Small intestine (tissue), 7 donors: Measurements from ENCODE around the gene CCDC9. TPM values are rescaled to one million over a fixed set of nuclear protein-coding genes. Genes with fewer than 3 reads are reported as not detected.

Source experiments
- DNase-seq, 2 donors: peaks; one replicate each; pipeline versions ENCODE4 v3.0.0 to v3.0.0-alpha.2; 2013
- FAIRE-seq: peaks from 2 replicates; lab custom pipeline; 2012; peaks lifted over from hg19 to GRCh38; lab: Jason Lieb, UNC
- H3K27ac ChIP-seq, 3 donors: one replicate each; pipeline ENCODE4 v1.5.1; 2013; ENCODE audit warnings: low read length in 2 of 3, mild to moderate bottlenecking in 2 of 3, control low read depth in 1 of 3, inconsistent platforms in 1 of 3, low read depth in 1 of 3, moderate library complexity in 1 of 3
- H3K27me3 ChIP-seq, 3 donors: one replicate each; pipeline ENCODE4 v1.6.1; 2013; ENCODE audit warnings: low read length in 3 of 3, inconsistent platforms in 1 of 3; ENCODE audit not compliant: control insufficient read depth in 3 of 3, insufficient read depth in 3 of 3
- H3K36me3 ChIP-seq, 3 donors: one replicate each; pipeline ENCODE4 v1.6.1; 2013; ENCODE audit warnings: low read length in 3 of 3, inconsistent platforms in 1 of 3, low read depth in 1 of 3, mild to moderate bottlenecking in 1 of 3, moderate library complexity in 1 of 3; ENCODE audit not compliant: control insufficient read depth in 3 of 3, insufficient read depth in 2 of 3
- H3K4me1 ChIP-seq, 3 donors: one replicate each; pipeline ENCODE4 v1.6.1; 2013; ENCODE audit warnings: low read length in 2 of 3, inconsistent platforms in 1 of 3, low read depth in 1 of 3, mild to moderate bottlenecking in 1 of 3, moderate library complexity in 1 of 3; ENCODE audit not compliant: control insufficient read depth in 3 of 3, insufficient read depth in 2 of 3
- H3K4me3 ChIP-seq, 3 donors: one replicate each; pipeline ENCODE4 v1.5.1; 2013; ENCODE audit warnings: low read length in 3 of 3, control low read depth in 1 of 3, inconsistent platforms in 1 of 3, low read depth in 1 of 3, mild to moderate bottlenecking in 1 of 3, moderate library complexity in 1 of 3
- H3K9me3 ChIP-seq, 2 donors: one replicate each; pipeline ENCODE4 v1.6.1; 2013; ENCODE audit warnings: low read depth in 1 of 2, low read length in 1 of 2; ENCODE audit not compliant: control insufficient read depth in 2 of 2, insufficient read depth in 1 of 2
- WGBS, 3 donors: extraction: QIAGEN DNeasy Blood & Tissue Kit; methylation state at CpG; one replicate each; pipeline ENCODE4 v1.1.7; 2013; 5-methylcytosine and 5-hydroxymethylcytosine counted together
- polyA plus RNA-seq, 4 donors: library from polyadenylated mRNA; stranded (reverse) in 3 of 4; unstranded in 1 of 4; fragments of 200-250 nt in 3 of 4; fragments of 120-200 nt in 1 of 4; gene quantifications; one replicate each; pipeline versions ENCODE4 v1.2.1 to v1.2.3, GENCODE V29; 2013
- donor health status: healthy with polysubstance abuse.
- donor health status: control.
- donor health status: control.
- donor health status: Bipolar disorder and iron deficiency.
- donor health status: healthy.

The CCDC9 gene
- polyA plus RNA-seq, 4 donors, result 12.1 to 23.0 (median 22.1) TPM

GRCh38 chr19:47225746-47226425 lies 30.4 kb upstream of the CCDC9 start:
- H3K4me1 ChIP-seq, result peaks cover 7 to 34% (median 7%) of the 10 kb centered on the region in 3 donors
- FAIRE-seq (no peak), DNase-seq (peak; percentile 80 to 95)
- peak overlapping the region; percentile 40 to 68 (median 50) for H3K4me3 ChIP-seq
- 3 to 4% (median 3%) methylated on average over 28 to 59 of the region's 59 CpGs for WGBS, 3 donors
- H3K27ac ChIP-seq, result peak overlapping the region; percentile 77 to 94 (median 93)
- H3K36me3 ChIP-seq, result peaks cover 0 to 9% (median 2%) of the 10 kb centered on the region in 3 donors
- no peaks in the 10 kb centered on the region for H3K9me3 ChIP-seq
- H3K27me3 ChIP-seq, result peaks cover 0 to 24% (median 0%) of the 10 kb centered on the region in 3 donors

- Histone ChIP-seq H3K27ac (peak overlapping the region; percentile 73 to 94 (median 93)), H3K9me3 (no peaks in the 10 kb centered on the region), H3K36me3 (peaks cover 0 to 5% (median 0%) of the 10 kb centered on the region in 3 donors), H3K27me3 (peaks cover 0 to 24% (median 0%) of the 10 kb centered on the region in 3 donors), H3K4me3 (peak overlapping the region; percentile 40 to 68 (median 50)), H3K4me1 (peaks cover 7 to 39% (median 7%) of the 10 kb centered on the region in 3 donors)
- FAIRE-seq (no peak), DNase-seq (peak; percentile 81)
- 5 to 6% (median 5%) methylated on average over 34 to 56 of the region's 56 CpGs for WGBS, 3 donors
Observed at GRCh38 chr19:47226426-47227351, 29.6 kb upstream of the CCDC9 start.

GRCh38 chr19:47227352-47228167 lies 28.8 kb upstream of the CCDC9 start:
- Histone ChIP-seq H3K27me3 (peaks cover 0 to 24% (median 0%) of the 10 kb centered on the region in 3 donors), H3K27ac (peak overlapping the region; percentile 73 to 94 (median 93)), H3K36me3 (no peaks in the 10 kb centered on the region), H3K4me1 (peaks cover 7 to 40% (median 7%) of the 10 kb centered on the region in 3 donors), H3K4me3 (peak overlapping the region; percentile 29 to 93 (median 47)), H3K9me3 (no peaks in the 10 kb centered on the region)
- DNase-seq (peak in 1 of 2 donors; percentile 79), FAIRE-seq (no peak)
- WGBS, 3 donors, result 3 to 10% (median 4%) methylated on average over 18 to 27 of the region's 27 CpGs

GRCh38 chr19:47228168-47228936 lies 28.0 kb upstream of the CCDC9 start:
- Histone ChIP-seq H3K27me3 (peaks cover 0 to 24% (median 0%) of the 10 kb centered on the region in 3 donors), H3K4me3 (peak overlapping the region; percentile 22 to 93 (median 47)), H3K27ac (peak overlapping the region; percentile 10 to 94 (median 12)), H3K4me1 (peaks cover 7 to 40% (median 7%) of the 10 kb centered on the region in 3 donors), H3K9me3 (no peaks in the 10 kb centered on the region), H3K36me3 (no peaks in the 10 kb centered on the region)
- WGBS, 3 donors, result 6 to 9% (median 6%) methylated on average over 21 to 50 of the region's 50 CpGs
- DNase-seq (peak in 1 of 2 donors; percentile 71), FAIRE-seq (no peak)

GRCh38 chr19:47228937-47229675 lies 27.2 kb upstream of the CCDC9 start:
- WGBS, 3 donors, result 12 to 28% (median 19%) methylated on average over 10 of the region's 10 CpGs
- Histone ChIP-seq H3K27me3 (peaks cover 0 to 24% (median 0%) of the 10 kb centered on the region in 3 donors), H3K9me3 (no peaks in the 10 kb centered on the region), H3K4me3 (peak overlapping the region in 2 of 3 donors; percentile 77 to 93), H3K27ac (peak overlapping the region in 1 of 3 donors; percentile 94), H3K4me1 (peaks cover 7 to 40% (median 7%) of the 10 kb centered on the region in 3 donors), H3K36me3 (no peaks in the 10 kb centered on the region)
- FAIRE-seq (no peak), DNase-seq (peak in 1 of 2 donors; percentile 51)

GRCh38 chr19:47229676-47230053 lies 26.7 kb upstream of the CCDC9 start:
- Histone ChIP-seq H3K36me3 (no peaks in the 10 kb centered on the region), H3K4me1 (peaks cover 7 to 40% (median 7%) of the 10 kb centered on the region in 3 donors), H3K27me3 (peaks cover 0 to 24% (median 0%) of the 10 kb centered on the region in 3 donors), H3K4me3 (peak overlapping the region; percentile 31 to 93 (median 77)), H3K27ac (peak overlapping the region in 1 of 3 donors; percentile 94), H3K9me3 (no peaks in the 10 kb centered on the region)
- no peak for DNase-seq
- 2 to 7% (median 4%) methylated on average over 9 of the region's 9 CpGs for WGBS, 3 donors
- no peak for FAIRE-seq
